Activated naive CD8-positive, alpha-beta T cell treated with anti-CD3 and anti-CD28 coated beads for 36 hours (primary cell): Measurements from ENCODE around the gene STRIP2. TPM values are rescaled to one million over a fixed set of nuclear protein-coding genes. Genes with fewer than 3 reads are reported as not detected.
A peak's percentile ranks its signal among the peaks of the same experiment; 100 is the strongest.

Experiments used
- DNase-seq: peaks from one replicate; pipeline ENCODE4 v3.0.0; 2021
- H3K27ac Mint-ChIP-seq: one replicate; pipeline ENCODE4 v1.8.0; 2022; ENCODE audit warnings: mild to moderate bottlenecking, moderate library complexity, mixed read lengths
- H3K27me3 Mint-ChIP-seq: one replicate; pipeline ENCODE4 v1.8.0; 2022; ENCODE audit warnings: mild to moderate bottlenecking, mixed read lengths
- H3K36me3 Mint-ChIP-seq: one replicate; pipeline ENCODE4 v1.8.0; 2021; ENCODE audit warnings: mild to moderate bottlenecking, mixed read lengths
- H3K4me1 Mint-ChIP-seq: one replicate; pipeline ENCODE4 v1.8.0; 2021; ENCODE audit warnings: mixed read lengths
- H3K4me3 Mint-ChIP-seq: one replicate; pipeline ENCODE4 v1.8.0; 2022; ENCODE audit warnings: mild to moderate bottlenecking, moderate library complexity, mixed read lengths
- H3K9me3 Mint-ChIP-seq: one replicate; pipeline ENCODE4 v1.8.0; 2022; ENCODE audit warnings: mixed read lengths
- total RNA-seq, 2 experiments: library from RNA; stranded (reverse); gene quantifications; one replicate each; pipeline ENCODE4 v1.2.3, GENCODE V29; 2021

STRIP2 gene
- 1 to 10 TPM; 6.9 to 7.9 TPM for total RNA-seq

- Mint-ChIP-seq H3K4me3 (peak within 1 kb of the TSS; percentile 82), H3K9me3 (no peaks in the 10 kb centered on the region), H3K36me3 (peaks cover 12% of the 10 kb centered on the region), H3K27ac (peak within 1 kb of the TSS; percentile 71), H3K4me1 (peaks cover 24% of the 10 kb centered on the region), H3K27me3 (peaks cover 36% of the 10 kb centered on the region)
- peak; percentile 94 for DNase-seq
Observed at GRCh38 chr7:129433847-129434674, at the start of gene STRIP2. Gene STRIP2 (plus strand): TSS chr7:129434432. CDS start chr7:129434473, 41 bp downstream.

- Mint-ChIP-seq H3K27me3 (no peaks in the 10 kb centered on the region), H3K27ac (no peak overlapping the region), H3K9me3 (no peaks in the 10 kb centered on the region), H3K4me3 (no peak overlapping the region), H3K36me3 (no peaks in the 10 kb centered on the region), H3K4me1 (peaks cover 4% of the 10 kb centered on the region)
- DNase-seq = no peak
Observed at GRCh38 chr7:129385116-129385515, 49.1 kb upstream of the STRIP2 start.

GRCh38 chr7:129385598-129385997, 48.6 kb upstream of the STRIP2 start:
- H3K4me3 Mint-ChIP-seq = no peak overlapping the region
- H3K27ac Mint-ChIP-seq = no peak overlapping the region
- DNase-seq = no peak
- no peaks in the 10 kb centered on the region for H3K36me3 Mint-ChIP-seq
- H3K9me3 Mint-ChIP-seq = no peaks in the 10 kb centered on the region
- no peaks in the 10 kb centered on the region for H3K27me3 Mint-ChIP-seq
- peaks cover 4% of the 10 kb centered on the region for H3K4me1 Mint-ChIP-seq

- no peak for DNase-seq
- no peaks in the 10 kb centered on the region for H3K36me3 Mint-ChIP-seq
- no peak overlapping the region for H3K27ac Mint-ChIP-seq
- H3K27me3 Mint-ChIP-seq = no peaks in the 10 kb centered on the region
- no peaks in the 10 kb centered on the region for H3K9me3 Mint-ChIP-seq
- no peak overlapping the region for H3K4me3 Mint-ChIP-seq
- peaks cover 4% of the 10 kb centered on the region for H3K4me1 Mint-ChIP-seq
Observed at GRCh38 chr7:129386506-129386905, 47.7 kb upstream of the STRIP2 start.

GRCh38 chr7:129387537-129387936, 46.7 kb upstream of the STRIP2 start:
- no peaks in the 10 kb centered on the region for H3K9me3 Mint-ChIP-seq
- peaks cover 4% of the 10 kb centered on the region for H3K4me1 Mint-ChIP-seq
- H3K36me3 Mint-ChIP-seq = no peaks in the 10 kb centered on the region
- no peak overlapping the region for H3K27ac Mint-ChIP-seq
- DNase-seq = no peak
- no peaks in the 10 kb centered on the region for H3K27me3 Mint-ChIP-seq
- no peak overlapping the region for H3K4me3 Mint-ChIP-seq

GRCh38 chr7:129388333-129389098, 45.7 kb upstream of the STRIP2 start:
- Mint-ChIP-seq H3K4me1 (peaks cover 4% of the 10 kb centered on the region), H3K27ac (no peak overlapping the region), H3K9me3 (no peaks in the 10 kb centered on the region), H3K36me3 (no peaks in the 10 kb centered on the region), H3K27me3 (no peaks in the 10 kb centered on the region), H3K4me3 (no peak overlapping the region)
- DNase-seq = no peak

- Mint-ChIP-seq H3K27ac (no peak overlapping the region), H3K27me3 (no peaks in the 10 kb centered on the region), H3K4me3 (no peak overlapping the region), H3K4me1 (peaks cover 4% of the 10 kb centered on the region), H3K9me3 (no peaks in the 10 kb centered on the region), H3K36me3 (no peaks in the 10 kb centered on the region)
- DNase-seq = no peak
Observed at GRCh38 chr7:129389829-129390228, 44.4 kb upstream of the STRIP2 start.

- H3K27me3 Mint-ChIP-seq = no peaks in the 10 kb centered on the region
Observed at GRCh38 chr7:129390314-129390713, 43.9 kb upstream of the STRIP2 start.

GRCh38 chr7:129391546-129392171, 42.6 kb upstream of the STRIP2 start:
- Mint-ChIP-seq H3K36me3 (no peaks in the 10 kb centered on the region), H3K9me3 (no peaks in the 10 kb centered on the region), H3K27me3 (no peaks in the 10 kb centered on the region), H3K4me1 (peaks cover under 1% of the 10 kb centered on the region), H3K27ac (no peak overlapping the region), H3K4me3 (no peak overlapping the region)
- DNase-seq = no peak

More at GRCh38 chr7:129390314-129390713, 43.9 kb upstream of the STRIP2 start:
- H3K27ac Mint-ChIP-seq = no peak overlapping the region
- peaks cover 4% of the 10 kb centered on the region for H3K4me1 Mint-ChIP-seq
- no peaks in the 10 kb centered on the region for H3K36me3 Mint-ChIP-seq
- no peak for DNase-seq
- H3K9me3 Mint-ChIP-seq = no peaks in the 10 kb centered on the region
- H3K4me3 Mint-ChIP-seq = no peak overlapping the region

GRCh38 chr7:129393255-129393654, 41.0 kb upstream of the STRIP2 start:
- H3K27ac Mint-ChIP-seq = no peak overlapping the region
- H3K36me3 Mint-ChIP-seq = no peaks in the 10 kb centered on the region
- no peaks in the 10 kb centered on the region for H3K27me3 Mint-ChIP-seq

GRCh38 chr7:129394101-129394500, 40.1 kb upstream of the STRIP2 start:
- no peaks in the 10 kb centered on the region for H3K36me3 Mint-ChIP-seq
- H3K27me3 Mint-ChIP-seq = no peaks in the 10 kb centered on the region
- H3K4me3 Mint-ChIP-seq = no peak overlapping the region
- DNase-seq = no peak
- H3K27ac Mint-ChIP-seq = no peak overlapping the region
- no peaks in the 10 kb centered on the region for H3K4me1 Mint-ChIP-seq
- no peaks in the 10 kb centered on the region for H3K9me3 Mint-ChIP-seq

More at GRCh38 chr7:129393255-129393654, 41.0 kb upstream of the STRIP2 start:
- Mint-ChIP-seq H3K9me3 (no peaks in the 10 kb centered on the region), H3K4me1 (no peaks in the 10 kb centered on the region), H3K4me3 (no peak overlapping the region)
- no peak for DNase-seq

GRCh38 chr7:129394982-129395914, 39.0 kb upstream of the STRIP2 start:
- Mint-ChIP-seq H3K36me3 (no peaks in the 10 kb centered on the region), H3K4me1 (no peaks in the 10 kb centered on the region), H3K4me3 (no peak overlapping the region), H3K27me3 (no peaks in the 10 kb centered on the region), H3K27ac (no peak overlapping the region), H3K9me3 (no peaks in the 10 kb centered on the region)
- no peak for DNase-seq

GRCh38 chr7:129401228-129401966, 32.8 kb upstream of the STRIP2 start:
- DNase-seq = no peak
- Mint-ChIP-seq H3K9me3 (no peaks in the 10 kb centered on the region), H3K27me3 (no peaks in the 10 kb centered on the region), H3K36me3 (peaks cover 2% of the 10 kb centered on the region), H3K27ac (no peak overlapping the region), H3K4me1 (no peaks in the 10 kb centered on the region), H3K4me3 (no peak overlapping the region)
